AG04449 (cell line): ENCODE data around the gene CKM.

ENCODE experiments used
- CTCF ChIA-PET: fragments of 350-600 bp; formaldehyde crosslinking; extraction: SDS; loops from one replicate; lab custom pipeline; 2021; ENCODE audit warnings: antibody characterized with exemption; lab: Yijun Ruan, JAX
- POLR2A ChIA-PET: fragments of 400-600, 350-600 bp; formaldehyde crosslinking; extraction: SDS; loops from one replicate; lab custom pipeline; 2020; ENCODE audit warnings: antibody characterized with exemption, inconsistent platforms; lab: Yijun Ruan, JAX
- DNase-seq: peaks from one replicate; pipeline ENCODE4 v3.0.0-alpha.2; 2010; ENCODE audit warnings: low read depth, low spot score
- H3K4me3 ChIP-seq: 2 replicates; pipeline ENCODE4 v1.5.1; 2011; ENCODE audit warnings: low read depth, mild to moderate bottlenecking, control low read depth, low read length
- CTCF ChIP-seq: IDR thresholded peaks from one replicate; pipeline ENCODE4 v1.5.1; 2011; ENCODE audit warnings: mild to moderate bottlenecking, moderate library complexity, low read length, control low read depth, inconsistent platforms; ENCODE audit not compliant: insufficient read depth; ENCODE audit errors: missing control alignments

The CKM gene

GRCh38 chr19:45280471-45280961 lies 42.2 kb downstream of the CKM start:
- no peak overlapping the region for H3K4me3 ChIP-seq
- DNase-seq = no peak
- no peak for TF ChIP-seq CTCF
- ChIA-PET POLR2A (no interaction called here), CTCF (no interaction called here)

- ChIA-PET CTCF (no interaction called here), POLR2A (interaction anchor here (0.6 kb wide), 1 partner anchor 8 kb away, joined by 3 read pairs; no protein-coding TSS in a partner anchor)
- DNase-seq = no peak
- TF ChIP-seq CTCF = no peak
- no peak overlapping the region for H3K4me3 ChIP-seq
Measured at GRCh38 chr19:45279587-45280192, 43.0 kb downstream of the CKM start.

- no peak for TF ChIP-seq CTCF
- CTCF ChIA-PET = no interaction called here
Measured at GRCh38 chr19:45278087-45278486, 44.6 kb downstream of the CKM start.

GRCh38 chr19:45276284-45276687 lies 46.4 kb downstream of the CKM start:
- POLR2A ChIA-PET = no interaction called here
- DNase-seq = no peak

More at GRCh38 chr19:45278087-45278486, 44.6 kb downstream of the CKM start:
- no peak for DNase-seq
- POLR2A ChIA-PET = no interaction called here
- H3K4me3 ChIP-seq = no peak overlapping the region

GRCh38 chr19:45275370-45275971 lies 47.2 kb downstream of the CKM start:
- no peak for TF ChIP-seq CTCF
- POLR2A ChIA-PET = no interaction called here
- no peak overlapping the region for H3K4me3 ChIP-seq
- CTCF ChIA-PET = interaction anchor here (0.8 to 1.3 kb wide), 2 partner anchors 8 to 9 kb away, joined by 3 to 4 read pairs; no protein-coding TSS in a partner anchor
- DNase-seq = no peak

More at GRCh38 chr19:45276284-45276687, 46.4 kb downstream of the CKM start:
- no peak overlapping the region for H3K4me3 ChIP-seq
- no peak for TF ChIP-seq CTCF
- CTCF ChIA-PET = interaction anchor here (0.8 to 1.3 kb wide), 2 partner anchors 8 to 9 kb away, joined by 3 to 4 read pairs; no protein-coding TSS in a partner anchor

- ChIA-PET CTCF (no interaction called here), POLR2A (no interaction called here)
- H3K4me3 ChIP-seq = no peak overlapping the region
- no peak for TF ChIP-seq CTCF
- no peak for DNase-seq
Measured at GRCh38 chr19:45273521-45273855, 49.2 kb downstream of the CKM start.
